Amniotic stem cell (primary cell): Measurements from ENCODE around the gene CENPP.

Experiments used
- DNase-seq: peaks from one replicate; lab custom pipeline; 2025; lab: John Stamatoyannopoulos, UW

Gene CENPP

GRCh38 chr9:92639124-92639523 lies 313.4 kb downstream of the CENPP start:
- DNase-seq: no peak

- DNase-seq: no peak
Measured at GRCh38 chr9:92639791-92640271, 314.1 kb downstream of the CENPP start.

GRCh38 chr9:92640398-92641091 lies 314.8 kb downstream of the CENPP start:
- DNase-seq: no peak

- no peak for DNase-seq
Measured at GRCh38 chr9:92641092-92641809, 315.5 kb downstream of the CENPP start.

- no peak for DNase-seq
Measured at GRCh38 chr9:92642041-92642451, 316.3 kb downstream of the CENPP start.

- no peak for DNase-seq
Measured at GRCh38 chr9:92642564-92642963, 316.8 kb downstream of the CENPP start.

- no peak for DNase-seq
Measured at GRCh38 chr9:92644278-92644677, 318.5 kb downstream of the CENPP start.

- DNase-seq: no peak
Measured at GRCh38 chr9:92645041-92645440, 319.3 kb downstream of the CENPP start.

- no peak for DNase-seq
Measured at GRCh38 chr9:92647671-92648473, 322.1 kb downstream of the CENPP start.

- no peak for DNase-seq
Measured at GRCh38 chr9:92648474-92648971, 322.8 kb downstream of the CENPP start.

GRCh38 chr9:92649007-92649406 lies 323.3 kb downstream of the CENPP start:
- no peak for DNase-seq

GRCh38 chr9:92650296-92650695 lies 324.5 kb downstream of the CENPP start:
- DNase-seq: no peak

- DNase-seq: no peak
Measured at GRCh38 chr9:92650839-92651621, 325.3 kb downstream of the CENPP start.

- no peak for DNase-seq
Measured at GRCh38 chr9:92652461-92652860, 326.7 kb downstream of the CENPP start.

GRCh38 chr9:92654481-92655301 lies 328.9 kb downstream of the CENPP start:
- DNase-seq: no peak

GRCh38 chr9:92655366-92655765 lies 329.6 kb downstream of the CENPP start:
- no peak for DNase-seq

GRCh38 chr9:92655896-92656536 lies 330.3 kb downstream of the CENPP start:
- no peak for DNase-seq

GRCh38 chr9:92656537-92656925 lies 330.8 kb downstream of the CENPP start:
- DNase-seq: no peak

GRCh38 chr9:92657296-92658094 lies 331.7 kb downstream of the CENPP start:
- DNase-seq: no peak
